ENCODE measurements around the gene VWA2. TPM values are rescaled to one million over a fixed set of nuclear protein-coding genes. Genes with fewer than 3 reads are reported as not detected.

VWA2 gene
- total RNA-seq, 1 donor from 2014 or later = 15.5 TPM

GRCh38 chr10:114221235-114221634, 17.8 kb upstream of the VWA2 start:
- Histone ChIP-seq H3K4me3 (no peak overlapping the region), H3K27me3 (no peaks in the 10 kb centered on the region), H3K9me3 (no peaks in the 10 kb centered on the region), H3K4me1 (no peaks in the 10 kb centered on the region), H3K36me3 (no peaks in the 10 kb centered on the region), H3K27ac (no peak overlapping the region)
- DNase-seq = no peak
- no peak for TF ChIP-seq CTCF (IDR thresholded peaks at IDR 0.05)
- no peak for ATAC-seq
- intact Hi-C loops (cut with DNase I) = no loop called here

GRCh38 chr10:114223066-114223465, 16.0 kb upstream of the VWA2 start:
- Histone ChIP-seq H3K36me3 (no peaks in the 10 kb centered on the region), H3K4me3 (no peak overlapping the region), H3K9me3 (no peaks in the 10 kb centered on the region), H3K4me1 (no peaks in the 10 kb centered on the region), H3K27me3 (no peaks in the 10 kb centered on the region), H3K27ac (no peak overlapping the region)
- DNase-seq = no peak
- intact Hi-C loops (cut with DNase I) = no loop called here
- no peak for TF ChIP-seq CTCF (IDR thresholded peaks at IDR 0.05)
- no peak for ATAC-seq

GRCh38 chr10:114228156-114228555, 10.9 kb upstream of the VWA2 start:
- TF ChIP-seq CTCF (IDR thresholded peaks at IDR 0.05) = no peak

GRCh38 chr10:114232561-114233176, 6.4 kb upstream of the VWA2 start:
- TF ChIP-seq CTCF (IDR thresholded peaks at IDR 0.05) = no peak
- peaks cover 4% of the 10 kb centered on the region for H3K27me3 ChIP-seq
- no peak overlapping the region for H3K4me3 ChIP-seq
- intact Hi-C loops (cut with DNase I) = no loop called here
- no peaks in the 10 kb centered on the region for H3K4me1 ChIP-seq
- H3K9me3 ChIP-seq = no peaks in the 10 kb centered on the region
- DNase-seq = no peak
- ATAC-seq = no peak
- H3K27ac ChIP-seq = no peak overlapping the region
- H3K36me3 ChIP-seq = no peaks in the 10 kb centered on the region

More at GRCh38 chr10:114228156-114228555, 10.9 kb upstream of the VWA2 start:
- no peak for DNase-seq
- no peaks in the 10 kb centered on the region for H3K4me1 ChIP-seq
- no peak for ATAC-seq
- H3K9me3 ChIP-seq = no peaks in the 10 kb centered on the region
- no peaks in the 10 kb centered on the region for H3K27me3 ChIP-seq
- no peak overlapping the region for H3K27ac ChIP-seq
- H3K4me3 ChIP-seq = no peak overlapping the region
- H3K36me3 ChIP-seq = no peaks in the 10 kb centered on the region
- intact Hi-C loops (cut with DNase I) = no loop called here

- no peak for ATAC-seq
- intact Hi-C loops (cut with DNase I) = no loop called here
Observed at GRCh38 chr10:114233482-114233881, 5.6 kb upstream of the VWA2 start.

More at GRCh38 chr10:114233482-114233881, 5.6 kb upstream of the VWA2 start:
- no peaks in the 10 kb centered on the region for H3K36me3 ChIP-seq
- peaks cover 5% of the 10 kb centered on the region for H3K4me1 ChIP-seq
- H3K4me3 ChIP-seq = no peak overlapping the region
- peaks cover 9% of the 10 kb centered on the region for H3K27me3 ChIP-seq
- no peaks in the 10 kb centered on the region for H3K9me3 ChIP-seq
- no peak for DNase-seq
- no peak overlapping the region for H3K27ac ChIP-seq
- no peak for TF ChIP-seq CTCF (IDR thresholded peaks at IDR 0.05)
